NCI-H69 (cell line): ENCODE data around the gene DEFB118.
"Not testable (repeated sequence)": the region's sequence is repeated elsewhere in the genome, so short reads cannot be mapped to it uniquely, and the experiment has no call there.

Source experiments
- DNase-seq: peaks from one replicate; lab custom pipeline; 2025; lab: John Stamatoyannopoulos, UW

The DEFB118 gene, protein sequence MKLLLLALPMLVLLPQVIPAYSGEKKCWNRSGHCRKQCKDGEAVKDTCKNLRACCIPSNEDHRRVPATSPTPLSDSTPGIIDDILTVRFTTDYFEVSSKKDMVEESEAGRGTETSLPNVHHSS

DNA sequence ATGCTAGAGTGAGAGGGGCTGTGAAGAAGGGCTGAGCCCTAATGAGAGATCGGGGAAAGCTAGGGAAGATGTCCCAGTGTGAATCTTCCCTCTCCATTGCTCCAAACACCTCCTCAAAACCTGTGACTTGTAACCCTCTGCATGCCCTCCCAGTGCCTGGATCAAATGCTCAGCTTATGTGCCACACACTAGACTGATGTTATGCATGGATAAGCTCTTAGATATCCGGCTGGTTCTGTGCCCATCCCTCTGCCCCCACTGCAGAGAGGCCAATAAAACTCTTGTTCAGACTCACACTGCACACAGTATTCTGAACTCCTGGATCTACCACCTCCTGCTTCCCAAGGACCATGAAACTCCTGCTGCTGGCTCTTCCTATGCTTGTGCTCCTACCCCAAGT is at the start of gene DEFB118:
DEFB118 (plus strand) TSS at position 301 of the 400 bp plus-strand sequence; CDS start at position 351, 50 bp downstream.
- no peak for DNase-seq

DNA sequence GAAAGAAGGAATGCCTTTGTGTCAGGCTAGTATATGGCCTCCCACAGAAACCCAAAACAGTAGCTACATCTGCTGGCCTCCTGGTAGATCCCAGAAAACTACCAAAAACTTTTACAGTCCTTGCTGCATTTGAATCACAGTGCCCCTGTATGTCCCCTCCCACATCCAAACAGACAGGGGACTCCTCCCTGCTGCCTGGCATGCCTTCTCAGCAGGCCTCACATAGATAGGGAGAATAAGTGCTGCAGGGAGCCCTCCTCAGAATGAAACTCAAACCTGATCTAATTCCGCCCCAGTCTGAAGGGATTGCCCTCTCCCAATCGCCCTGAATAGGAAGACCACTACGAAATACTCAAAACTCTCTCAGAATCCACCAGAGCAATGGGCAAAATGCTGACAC is 45.9 kb upstream of the DEFB118 start:
- no peak for DNase-seq

DNA sequence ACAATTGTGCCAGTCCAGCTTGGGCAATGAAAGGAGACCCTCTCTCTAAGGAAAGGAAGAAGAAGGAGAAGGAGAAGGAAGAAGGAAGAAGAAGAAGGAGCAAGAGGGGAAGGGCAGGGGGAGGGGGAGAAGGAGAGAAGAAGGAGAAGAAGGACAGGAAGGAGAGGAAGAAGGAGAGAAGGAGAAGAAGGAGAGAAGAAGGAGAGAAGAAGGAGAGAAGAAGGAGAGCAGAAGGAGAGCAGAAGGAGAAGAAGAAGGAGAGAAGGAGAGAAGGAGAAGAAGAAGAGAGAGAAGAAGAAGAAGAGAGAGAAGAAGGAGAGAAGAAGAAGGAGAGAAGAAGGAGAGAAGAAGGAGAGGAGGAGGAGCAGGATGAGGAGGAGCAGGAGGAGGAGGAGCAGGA is 37.5 kb upstream of the DEFB118 start:
- DNase-seq: no peak

DNA sequence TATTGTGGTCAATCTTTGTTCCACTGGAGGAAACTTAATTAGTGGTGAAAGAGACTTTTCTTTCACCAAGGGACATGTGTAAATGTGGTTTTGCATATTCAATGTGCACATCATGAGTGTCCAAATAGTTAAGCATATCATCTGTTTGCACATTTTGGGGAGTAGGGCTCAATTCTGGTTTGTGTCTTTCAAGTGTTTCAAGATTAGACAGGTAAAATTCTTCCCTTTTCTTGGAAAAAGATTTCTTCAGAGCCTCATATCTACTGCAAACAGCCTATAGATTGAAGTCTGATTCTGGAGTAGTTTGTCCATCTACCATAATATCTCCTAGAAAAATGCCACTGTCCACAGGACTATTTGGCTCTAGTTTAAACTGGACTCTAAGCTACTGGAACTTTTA is 26.9 kb upstream of the DEFB118 start:
- DNase-seq: no peak

DNA sequence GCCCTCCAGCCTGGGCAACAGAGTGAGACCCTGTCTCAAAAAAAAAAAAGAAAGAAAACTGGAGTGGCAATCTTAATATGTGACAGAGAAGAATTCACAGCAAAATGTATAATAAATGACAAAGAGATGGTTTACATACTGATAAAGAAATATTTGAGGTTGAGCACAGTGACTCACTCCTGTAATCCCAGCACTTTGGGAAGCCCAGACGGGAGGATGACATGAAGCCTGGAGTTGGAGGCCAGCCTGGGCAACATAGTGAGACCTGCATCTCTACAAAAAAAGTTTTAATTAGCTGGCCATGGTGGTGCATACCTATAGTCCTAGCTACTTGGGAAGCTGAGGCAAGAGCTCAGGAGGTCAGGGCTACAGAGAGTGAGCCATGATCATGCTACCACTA is 12.4 kb upstream of the DEFB118 start:
- DNase-seq: no peak

DNA sequence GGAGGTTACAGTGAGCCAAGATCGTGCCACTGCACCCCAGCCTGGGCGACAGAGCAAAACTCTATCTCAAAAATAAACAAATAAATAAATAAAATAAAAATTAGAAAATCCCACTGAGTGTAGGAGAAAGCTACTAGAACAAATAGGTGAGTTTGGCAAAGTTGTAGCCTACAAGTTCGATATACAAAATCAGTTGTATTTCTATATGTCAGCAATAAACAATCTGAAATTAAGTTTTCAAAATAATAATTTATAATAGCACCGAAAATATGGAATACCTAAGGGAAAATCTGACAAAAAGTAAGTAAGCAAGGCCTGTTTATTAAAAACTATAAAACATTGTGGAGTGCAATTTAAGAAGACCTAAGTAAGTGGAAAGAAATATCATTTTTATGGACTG is 5.1 kb upstream of the DEFB118 start:
- DNase-seq: no peak

DNA sequence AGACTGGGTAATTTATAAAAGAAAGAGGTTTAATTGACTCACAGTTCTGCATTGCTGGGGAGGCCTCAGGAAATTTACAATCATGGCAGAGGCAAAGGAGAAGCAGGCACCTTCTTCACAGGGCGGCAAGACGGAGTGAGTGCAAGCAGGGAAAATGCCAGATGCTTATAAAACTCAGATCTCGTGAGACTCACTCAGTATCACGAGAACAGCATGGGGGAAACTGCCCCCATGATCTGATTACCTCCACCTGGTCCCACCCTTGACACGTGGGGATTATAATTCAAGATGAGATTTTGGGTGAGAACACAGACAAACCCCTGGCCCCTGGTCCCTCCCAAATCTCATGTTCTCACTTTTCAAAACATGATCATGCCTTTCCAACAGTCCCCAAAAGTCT is 4.1 kb upstream of the DEFB118 start:
- not testable (repeated sequence) for DNase-seq

DNA sequence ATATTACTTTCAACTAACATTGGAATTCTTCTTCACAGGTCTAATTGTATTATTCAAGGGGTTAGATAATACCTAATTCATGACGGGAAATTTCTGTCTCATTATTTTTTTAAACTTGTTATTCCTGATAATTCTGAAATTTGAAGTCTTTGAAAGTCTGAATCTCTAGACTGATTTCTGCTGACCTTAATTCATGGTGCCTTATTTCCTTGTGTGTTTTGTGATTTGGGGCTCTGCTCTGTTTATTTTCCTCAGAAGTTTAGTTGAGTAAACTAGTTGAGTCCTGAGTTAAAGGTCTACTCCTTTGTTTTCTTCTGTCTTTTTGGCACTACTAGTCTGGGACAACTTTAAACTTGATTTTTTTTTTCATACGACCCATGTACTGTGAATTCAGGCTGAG is 5.9 kb downstream of the DEFB118 start:
- no peak for DNase-seq

DNA sequence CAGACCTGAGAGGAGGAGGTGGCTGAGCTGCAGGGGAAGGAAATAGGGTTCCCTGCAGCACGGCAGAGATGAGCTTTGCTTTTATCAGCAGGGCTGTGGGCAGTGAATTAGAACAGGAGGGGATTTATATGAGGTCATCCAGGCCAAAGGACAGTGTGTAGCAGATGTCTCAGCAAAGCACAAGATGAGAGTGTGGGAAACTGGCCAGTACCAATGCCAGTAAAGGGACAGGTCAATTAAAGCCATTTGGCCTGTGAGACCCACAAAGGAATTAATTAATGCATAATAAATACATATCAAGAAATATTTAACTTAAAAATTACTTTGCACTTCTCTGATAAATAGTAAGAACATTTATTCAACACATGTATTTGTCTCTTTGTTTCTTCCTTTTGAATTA is 22.1 kb downstream of the DEFB118 start, which contains the start of gene DEFB119:
DEFB119 (minus strand) TSS at position 101 of the 400 bp plus-strand sequence. CDS start 107 bp downstream, outside the sequence.
- DNase-seq: no peak

DNA sequence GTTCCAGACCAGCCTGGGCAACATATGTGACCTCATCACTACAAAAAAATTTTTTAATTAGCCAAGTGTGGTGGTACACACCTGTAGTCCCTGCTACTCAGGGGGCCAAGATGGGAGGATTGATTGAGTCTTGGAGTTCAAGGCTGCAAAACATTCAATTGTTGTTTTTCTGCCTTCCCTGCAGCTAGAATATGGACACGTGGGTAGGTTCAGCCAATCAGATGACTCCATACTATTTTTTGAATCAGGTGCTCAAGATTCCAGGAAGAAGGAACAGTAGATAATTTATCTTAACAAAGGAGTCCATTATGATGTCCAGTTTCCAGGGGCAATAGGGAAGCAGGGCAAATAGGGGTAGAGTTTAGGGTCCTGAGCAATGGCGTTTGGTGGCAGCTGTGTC is 24.4 kb downstream of the DEFB118 start:
- DNase-seq: no peak

DNA sequence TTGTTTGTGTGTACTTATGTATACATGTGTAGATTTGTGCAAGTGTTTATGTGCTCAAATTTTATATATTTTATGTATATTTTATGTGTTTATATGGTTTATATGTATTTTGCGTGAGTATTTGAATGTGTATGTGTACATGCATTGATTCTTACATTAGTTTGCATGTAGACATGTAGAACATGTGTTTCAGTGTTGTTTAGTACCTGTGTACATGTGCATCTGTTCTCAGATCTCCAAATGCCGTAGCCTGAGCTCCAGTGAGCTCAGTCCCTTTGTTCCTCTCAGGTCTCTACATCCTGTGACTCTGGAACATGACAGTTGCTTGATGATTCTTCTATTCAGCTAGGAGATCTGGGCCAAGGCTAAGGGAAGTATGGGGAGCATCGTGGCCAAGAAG is 26.5 kb downstream of the DEFB118 start:
- no peak for DNase-seq

DNA sequence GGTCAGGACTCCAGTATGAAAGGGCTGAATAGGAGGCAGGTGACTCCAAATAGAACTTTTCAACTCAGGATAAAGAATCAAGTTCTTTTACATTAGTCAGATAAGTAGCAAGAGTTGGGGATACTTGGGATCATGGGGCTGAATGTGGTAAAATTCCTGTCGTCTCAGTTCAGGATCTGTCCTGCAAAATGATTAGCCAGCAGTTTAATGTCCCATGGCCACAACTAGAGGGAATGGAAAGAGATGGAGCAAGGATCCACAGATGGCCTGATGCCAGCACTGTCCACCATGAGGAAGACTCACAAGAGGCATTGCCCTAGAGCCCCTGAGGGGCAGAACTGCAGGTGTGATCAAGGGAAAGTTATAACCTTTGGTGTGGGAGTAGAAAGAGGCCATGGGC is 35.5 kb downstream of the DEFB118 start:
- DNase-seq: no peak

DNA sequence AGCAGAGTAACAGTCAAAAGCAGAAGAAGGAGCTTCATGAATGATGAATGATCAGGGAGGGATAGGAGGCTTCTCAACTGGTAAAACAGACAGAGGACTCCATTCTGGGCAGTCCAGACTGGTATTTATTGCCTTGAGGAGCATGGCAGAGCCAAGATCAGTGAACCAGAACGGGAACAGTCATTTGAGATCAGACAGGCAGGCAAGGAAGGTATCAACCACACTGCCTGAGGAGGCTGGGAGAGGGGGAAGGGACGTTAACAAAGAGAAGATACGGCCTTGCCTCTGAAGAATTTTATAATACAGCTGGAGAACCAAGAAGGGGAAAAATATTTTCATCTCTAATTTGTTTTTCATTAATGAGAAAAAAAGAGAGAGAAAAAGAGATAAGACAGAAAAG is 37.7 kb downstream of the DEFB118 start, which contains the start of gene DEFB121:
DEFB121 (minus strand) TSS at position 101 of the 400 bp plus-strand sequence; CDS start at position 38, 63 bp downstream.
- DNase-seq: no peak

DNA sequence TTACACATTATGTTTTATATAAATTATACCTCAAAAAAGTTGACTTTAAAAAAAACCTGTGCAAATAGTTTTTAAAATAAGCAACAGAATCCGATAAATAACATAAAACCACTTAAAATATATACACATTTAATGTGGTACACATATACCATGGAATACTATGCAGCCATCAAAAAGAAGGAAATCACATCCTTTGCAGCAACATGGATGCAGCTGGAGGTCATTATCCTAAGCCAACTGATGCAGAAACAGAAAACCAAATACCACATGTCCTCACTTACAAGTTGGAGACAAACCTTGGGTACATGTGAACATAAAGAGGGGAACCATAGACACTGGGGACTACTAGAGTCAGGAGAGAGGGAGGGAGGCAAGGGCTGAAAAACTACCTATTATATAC is 41.6 kb downstream of the DEFB118 start:
- DNase-seq: no peak

DNA sequence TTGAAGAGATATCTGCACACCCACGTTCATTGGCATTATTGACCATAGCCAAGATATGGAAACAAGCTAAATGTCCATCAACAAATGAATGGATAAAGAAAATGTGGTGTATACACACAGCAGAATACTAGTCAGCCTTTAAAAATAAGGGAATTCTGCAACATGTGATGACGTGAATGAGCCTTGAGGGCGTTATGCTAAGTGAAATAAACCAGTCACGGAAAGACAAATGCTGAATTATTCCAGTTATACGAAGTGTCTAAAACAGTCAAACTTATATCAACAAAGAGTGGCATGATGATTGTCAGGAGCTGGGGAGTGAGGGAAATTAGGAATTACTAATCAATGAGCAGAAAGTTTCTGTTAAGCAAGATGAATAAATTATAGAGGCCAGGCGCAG is 46.0 kb downstream of the DEFB118 start:
- no peak for DNase-seq

DNA sequence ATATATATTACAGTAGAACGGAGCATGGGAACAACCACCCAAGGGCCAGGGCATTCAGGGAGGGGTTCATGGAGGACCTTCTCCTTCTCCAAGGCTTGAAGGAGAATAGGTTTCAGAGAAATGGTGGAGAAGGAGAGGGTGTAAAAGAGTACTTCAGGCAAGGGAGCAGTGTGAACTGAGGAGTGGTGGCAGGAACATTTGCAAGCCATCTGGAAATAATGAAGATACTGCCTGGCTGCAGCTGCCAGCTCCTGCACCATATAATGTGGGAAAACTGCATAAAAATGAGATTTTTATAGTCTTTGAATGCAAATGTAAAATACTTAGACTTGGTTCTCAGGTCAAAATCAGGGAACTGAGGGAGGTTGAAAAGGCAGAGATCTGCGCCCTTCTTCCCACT is 47.3 kb downstream of the DEFB118 start:
- no peak for DNase-seq

DNA sequence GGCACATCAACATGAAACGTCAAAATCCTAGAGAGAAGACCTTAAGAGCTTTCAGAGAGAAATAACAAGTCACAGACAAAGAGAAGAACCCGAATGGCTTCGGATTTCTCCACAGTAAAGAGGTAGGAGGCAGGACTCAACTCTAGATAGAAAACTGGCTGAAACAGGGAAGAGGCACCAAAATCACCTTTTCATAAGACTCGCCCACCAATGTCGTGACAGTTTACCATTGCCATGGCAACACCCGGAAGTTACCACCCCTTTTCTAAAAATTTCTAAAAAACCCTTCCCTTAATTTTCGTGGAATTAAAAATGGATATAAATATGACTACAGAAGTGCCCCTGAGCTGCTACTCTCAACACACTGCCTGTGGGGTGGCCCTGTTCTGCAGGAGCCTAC is 49.9 kb downstream of the DEFB118 start:
- no peak for DNase-seq
